Stimulated activated CD4-positive, alpha-beta T cell treated with anti-CD3 and anti-CD28 coated beads, TNF-alpha, amount 100 ng/mL, for 48 hours (primary cell): ENCODE data around the gene LRSAM1.

Experiments used
- DNase-seq, 3 donors: peaks; one replicate each; pipeline ENCODE4 v3.0.0-alpha.2; 2020; ENCODE audit warnings: low read depth in 3 of 3

The LRSAM1 gene

DNA sequence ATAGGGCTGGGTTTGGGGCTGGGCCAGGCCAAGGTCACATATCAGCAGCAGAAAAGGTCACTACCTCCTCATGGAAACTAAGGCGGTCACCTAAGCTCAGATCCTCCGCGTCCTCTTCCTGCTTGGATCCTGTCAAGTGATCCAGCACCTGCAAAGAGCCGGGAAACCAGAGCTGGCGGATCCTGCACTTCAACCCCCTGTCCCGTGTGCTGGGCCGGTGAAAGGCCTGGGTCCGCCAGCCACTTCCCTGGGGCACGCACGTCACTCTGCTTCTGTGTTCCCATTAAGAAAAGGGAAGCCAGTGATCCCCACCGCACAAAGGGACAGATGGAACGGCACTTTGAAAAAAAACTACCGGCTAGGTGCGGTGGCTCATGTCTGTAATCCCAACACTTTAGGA, 99.4 kb downstream of the LRSAM1 start:
- DNase-seq = no peak
